GM19351 (cell line): ENCODE measurements around the gene RBM19.

ENCODE experiments used
- ATAC-seq: cut with Tn5 transposase; IDR thresholded peaks from one replicate; pipeline ENCODE4 v1.9.1; 2021; ENCODE audit warnings: mild to moderate bottlenecking, moderate library complexity; ENCODE audit not compliant: unreplicated experiment

Gene RBM19

DNA sequence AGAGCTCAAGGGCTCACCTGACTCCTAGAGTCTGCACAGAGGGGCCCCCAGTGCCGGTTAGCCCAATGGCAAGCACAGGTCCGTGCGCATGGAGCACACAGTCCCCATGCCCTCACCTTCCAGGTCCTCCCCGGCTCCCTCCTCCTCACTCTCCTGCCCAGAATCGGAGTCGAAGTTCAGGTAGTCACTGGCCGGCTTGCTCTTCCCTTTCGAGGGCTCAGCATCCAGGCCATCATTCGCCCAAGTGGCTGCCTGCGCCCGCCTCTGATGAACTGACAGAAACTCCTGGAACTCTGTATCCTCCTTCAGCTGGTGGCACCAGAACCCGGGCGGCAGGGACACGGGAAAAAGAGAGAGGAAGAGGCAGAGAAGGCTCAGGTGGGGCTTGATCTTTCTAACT lies 7.0 kb downstream of the RBM19 start:
- no peak for ATAC-seq

DNA sequence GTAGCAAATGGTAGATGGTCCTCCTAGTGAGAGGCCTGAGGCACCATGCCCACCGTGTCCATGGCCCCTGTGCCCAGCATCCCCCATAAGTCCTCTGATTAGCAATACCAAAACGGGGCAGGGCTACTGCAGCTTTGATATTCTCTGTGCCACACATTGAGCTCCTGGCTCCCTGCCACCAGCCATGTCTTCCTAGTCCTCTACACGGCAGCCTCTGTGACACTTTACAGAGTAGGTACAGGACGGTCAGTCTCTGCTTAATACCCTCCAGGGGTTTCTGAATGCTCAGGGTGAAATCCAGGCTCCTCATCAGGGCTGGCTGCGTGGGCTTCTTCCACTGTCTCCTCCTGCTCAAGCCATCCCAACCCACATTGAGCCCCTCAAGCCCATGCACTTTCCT lies 8.0 kb downstream of the RBM19 start:
- ATAC-seq: no peak

DNA sequence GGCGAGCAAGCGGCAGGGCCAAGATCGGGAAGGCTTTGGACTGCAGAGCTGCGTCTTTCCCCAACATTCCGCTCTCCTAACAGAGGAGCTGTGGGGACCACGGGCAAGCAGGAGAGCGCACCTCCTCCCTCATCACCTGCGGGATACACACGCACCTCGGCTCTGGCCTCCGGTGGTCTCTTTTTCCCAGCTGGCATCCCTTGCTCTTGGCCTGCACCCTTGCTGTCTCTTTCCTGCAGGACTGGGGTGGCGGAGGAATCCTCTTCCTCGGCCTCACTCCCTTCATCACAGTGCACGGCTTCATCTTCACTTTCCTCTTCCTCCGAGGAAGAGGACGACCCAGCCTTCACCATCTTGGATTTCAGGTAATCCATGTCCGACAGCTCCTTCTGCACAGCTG lies 8.5 kb downstream of the RBM19 start:
- no peak for ATAC-seq

DNA sequence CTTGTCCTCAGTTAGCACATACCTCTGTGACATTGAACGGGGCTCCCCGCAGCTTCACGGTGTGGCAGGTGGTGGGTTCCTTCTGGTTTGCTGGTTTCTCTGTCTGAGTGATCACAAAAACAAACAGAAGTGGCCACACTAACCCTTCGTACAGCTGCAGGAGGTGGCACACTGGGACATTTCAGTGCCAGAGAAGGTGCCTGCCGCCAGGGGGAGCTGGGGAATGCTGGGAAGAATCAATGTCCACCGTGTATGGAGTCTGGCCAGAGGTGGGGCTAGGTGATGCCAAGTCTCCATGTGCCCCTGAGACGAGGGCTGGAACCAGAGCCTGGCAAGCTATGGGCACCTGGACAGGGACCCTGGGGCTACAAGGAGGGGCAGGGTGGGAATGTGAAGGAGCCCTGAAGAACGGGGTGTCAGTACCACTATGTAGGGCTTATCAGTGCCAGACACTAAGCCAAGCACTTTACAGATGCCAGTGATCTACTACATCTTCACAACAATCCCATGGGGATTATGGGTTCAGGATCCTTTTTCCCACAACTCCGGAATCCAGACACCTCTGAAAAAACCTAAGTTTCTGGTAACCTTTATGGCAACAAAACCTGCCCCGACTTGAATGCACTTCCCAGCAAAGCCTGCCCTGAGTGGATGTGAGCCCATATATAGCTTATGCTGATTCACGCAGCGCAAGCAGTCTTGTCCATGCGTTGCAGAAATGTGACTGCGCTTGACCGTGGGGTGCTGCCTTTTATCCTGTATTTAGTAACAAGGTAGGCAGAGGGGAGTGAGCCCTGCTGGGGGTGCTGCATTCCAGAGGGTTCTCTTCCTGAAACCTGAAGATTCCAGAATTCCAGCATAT lies 10.8 kb downstream of the RBM19 start:
- no peak for ATAC-seq

DNA sequence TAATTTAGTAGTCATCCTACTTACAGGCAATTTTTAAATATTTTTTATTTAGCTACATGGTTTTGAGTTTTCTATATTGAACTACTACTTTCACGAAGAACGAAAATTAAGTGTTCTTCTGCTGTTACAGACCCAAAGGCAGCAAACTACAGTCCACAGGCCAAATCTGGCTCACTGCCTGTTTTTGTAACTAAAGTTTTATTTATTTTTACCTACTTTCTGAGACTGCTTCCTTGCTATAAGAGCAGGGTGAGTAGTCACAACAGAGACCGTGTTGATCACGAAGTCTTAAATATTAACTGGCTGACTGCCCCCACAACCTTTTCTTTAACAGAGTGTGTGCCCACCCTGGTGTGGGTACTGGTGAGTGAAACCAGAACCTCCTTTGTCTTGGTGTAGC lies 11.6 kb downstream of the RBM19 start:
- no peak for ATAC-seq

DNA sequence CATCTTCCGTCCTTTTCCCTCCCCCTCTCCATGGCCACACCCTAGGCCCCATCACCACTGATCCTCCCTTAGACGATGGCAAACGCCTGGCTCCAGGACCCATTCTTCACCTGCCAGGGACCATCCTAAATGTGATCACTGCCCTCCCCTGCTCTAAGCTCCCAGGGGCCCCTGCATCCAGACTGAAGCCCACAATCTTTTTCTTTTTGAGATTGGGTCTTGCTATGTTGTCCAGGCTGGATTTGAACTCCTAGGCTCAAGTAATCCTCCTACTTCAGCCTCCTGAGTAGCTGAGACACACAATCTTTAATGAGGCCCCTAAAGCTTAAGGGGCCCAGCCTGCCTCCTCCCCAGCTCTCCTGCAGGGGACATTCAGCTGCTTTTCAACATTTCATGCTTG lies 15.3 kb downstream of the RBM19 start:
- ATAC-seq: no peak

DNA sequence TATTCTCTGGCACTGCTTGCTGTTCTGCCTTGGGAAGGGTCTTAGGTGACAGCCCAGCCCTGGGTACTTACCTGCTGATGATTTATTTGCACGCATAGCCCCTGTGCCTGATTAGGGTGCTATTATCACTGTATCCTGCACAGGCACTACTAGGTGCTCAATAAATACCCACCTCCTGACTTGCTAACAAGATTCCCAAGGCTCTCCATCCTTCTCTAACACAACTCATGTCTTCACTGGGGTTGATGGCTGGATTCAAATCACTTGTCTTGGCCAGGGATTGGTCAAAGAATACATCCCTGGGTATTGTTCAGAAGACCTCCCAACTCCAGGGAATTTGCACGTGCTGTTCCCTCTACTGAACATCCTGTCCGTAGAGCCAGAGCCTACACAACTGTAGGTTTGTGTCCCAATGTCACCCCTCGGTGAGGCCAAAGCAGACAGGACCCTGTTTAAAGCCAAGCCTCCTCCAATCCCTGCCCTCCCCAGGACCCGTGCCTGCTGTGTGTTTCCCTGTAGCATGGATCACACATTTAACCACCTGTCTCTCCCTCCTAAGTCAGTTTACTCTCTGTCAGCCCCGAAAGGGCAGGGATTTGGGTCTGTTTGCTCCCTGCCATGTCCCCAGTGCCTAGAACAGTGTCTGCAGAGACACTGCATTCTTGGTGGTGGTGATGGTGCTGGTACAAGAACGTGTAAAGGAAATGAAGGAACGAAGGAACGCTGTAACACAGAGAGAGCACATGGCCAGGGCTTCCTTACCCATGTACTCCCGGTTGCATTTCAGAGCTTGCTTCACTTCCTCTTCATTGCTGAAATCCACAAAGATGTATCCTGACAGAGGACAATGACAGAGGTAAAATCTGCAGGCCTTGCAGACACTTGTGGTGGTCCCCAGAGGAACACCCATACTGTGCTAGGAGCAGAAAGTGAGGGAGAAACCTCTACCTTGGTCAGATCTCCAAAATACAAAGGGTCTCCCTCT lies 16.5 kb downstream of the RBM19 start:
- no peak for ATAC-seq

DNA sequence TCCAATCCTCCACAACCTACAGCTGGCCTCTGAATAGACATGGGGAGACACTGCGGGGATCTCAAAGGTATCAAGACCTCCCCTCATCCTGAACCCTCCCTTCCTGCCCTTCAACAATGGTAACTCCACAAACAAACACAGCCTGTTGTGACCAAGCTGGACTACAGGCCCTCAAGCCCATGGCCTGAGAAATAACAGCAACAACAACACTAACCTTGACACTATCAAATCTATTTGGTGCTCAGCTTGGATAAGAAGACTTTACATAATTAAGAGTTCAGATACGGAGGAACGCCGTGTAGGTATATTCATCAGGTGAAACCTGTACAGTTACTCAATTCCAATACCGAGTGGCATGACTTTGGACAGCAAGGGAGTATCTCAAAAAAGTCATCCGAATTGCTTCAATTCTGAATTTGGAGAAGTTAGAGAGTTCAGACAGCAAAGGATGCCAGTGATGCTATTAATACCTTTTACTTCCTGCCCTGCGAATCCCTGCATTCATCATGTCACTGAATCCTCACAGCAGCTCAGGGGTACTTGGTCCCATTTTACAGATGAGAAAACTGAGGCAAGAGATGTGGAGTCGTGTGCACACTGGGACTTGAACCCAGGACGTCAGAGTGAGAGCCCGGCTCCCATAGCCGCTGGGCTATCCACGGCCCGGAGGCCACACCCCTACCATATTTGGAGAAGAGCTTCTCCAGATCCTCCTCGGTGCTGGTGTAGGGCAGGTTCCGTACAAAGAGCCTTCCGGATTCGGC lies 17.8 kb downstream of the RBM19 start:
- no peak for ATAC-seq

DNA sequence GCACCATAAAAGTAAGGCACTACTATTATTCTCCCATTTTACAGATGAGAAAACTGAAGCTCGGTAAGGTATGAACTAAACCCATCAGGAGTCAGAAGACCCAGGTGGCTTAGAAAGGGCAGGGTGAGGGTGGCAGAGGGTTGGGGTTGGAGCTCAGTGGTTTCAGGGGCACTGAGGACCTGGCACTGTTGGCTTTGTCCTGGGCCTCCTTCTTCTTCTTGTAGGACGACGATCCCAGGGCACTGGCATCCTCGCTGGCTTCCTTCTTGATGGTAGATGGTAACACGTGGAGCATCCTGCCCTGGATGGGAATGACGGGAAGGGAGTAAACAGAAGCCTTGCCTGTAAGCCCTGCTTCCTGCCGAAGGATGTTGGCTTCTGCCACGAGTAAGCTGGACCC lies 19.9 kb downstream of the RBM19 start:
- no peak for ATAC-seq

DNA sequence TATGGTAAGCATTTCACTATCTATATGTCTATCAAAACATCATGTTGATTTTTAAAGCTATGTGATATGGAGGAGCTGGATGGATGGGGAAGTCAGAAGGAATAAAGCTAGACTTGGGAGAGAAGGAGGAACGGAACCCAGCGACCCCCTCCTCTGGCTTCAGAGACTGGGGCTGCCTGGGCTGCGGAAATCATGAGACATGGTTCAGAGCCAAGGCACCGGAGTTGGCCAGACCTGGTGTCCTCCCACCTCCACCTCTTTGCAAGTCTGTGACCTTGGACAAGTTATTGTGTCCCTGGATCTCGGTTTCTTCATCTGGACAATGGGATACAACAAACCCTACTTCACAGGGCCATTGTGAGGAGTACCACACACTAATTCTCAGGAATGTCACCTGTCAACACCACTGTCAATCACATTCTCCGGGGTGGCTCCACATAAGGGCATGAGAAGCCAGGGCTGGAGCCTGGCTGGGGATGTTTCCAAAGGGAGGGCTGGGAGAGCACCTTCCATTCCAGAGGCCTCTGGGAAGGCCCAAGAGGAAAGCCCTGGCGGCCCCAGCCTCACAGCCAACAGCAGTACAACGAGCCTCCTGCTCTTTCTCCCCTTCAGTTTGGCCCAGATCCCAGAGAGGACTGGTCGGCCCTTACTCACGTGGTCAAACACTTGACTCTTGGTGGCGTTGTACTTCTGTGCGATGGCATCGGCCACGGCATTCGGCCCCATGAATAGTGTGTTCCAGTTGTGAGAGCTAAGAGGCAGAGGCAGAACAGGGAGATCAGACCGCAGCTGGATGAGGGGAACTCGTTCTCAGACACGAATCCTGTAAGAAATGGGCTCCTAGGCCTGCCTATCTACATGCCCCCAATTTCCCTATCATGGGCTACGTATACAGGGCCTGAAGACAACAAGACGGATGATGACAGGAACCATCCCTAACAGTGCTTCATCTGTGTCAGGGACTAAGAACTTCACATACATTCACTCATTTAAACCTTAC lies 20.7 kb downstream of the RBM19 start:
- ATAC-seq: no peak

DNA sequence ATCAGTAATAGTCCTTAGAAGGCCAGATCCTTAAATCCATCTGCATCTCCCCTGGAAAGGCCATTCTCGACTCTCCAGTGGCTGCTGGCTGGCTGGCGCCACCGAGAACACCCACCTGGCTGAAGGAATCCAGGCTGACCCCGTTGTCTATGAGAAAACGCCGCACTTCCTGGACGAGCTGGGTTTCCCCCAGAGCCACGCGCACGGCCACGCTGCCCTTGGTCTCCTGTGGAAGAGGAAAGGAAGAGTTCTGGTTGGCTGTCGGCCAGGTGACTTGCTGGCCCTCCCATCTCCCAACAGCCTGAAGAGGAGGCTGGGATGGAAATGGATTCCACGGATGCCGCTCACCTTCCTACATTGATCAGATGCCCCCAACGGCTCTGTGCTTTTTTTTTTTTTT lies 23.9 kb downstream of the RBM19 start:
- no peak for ATAC-seq

DNA sequence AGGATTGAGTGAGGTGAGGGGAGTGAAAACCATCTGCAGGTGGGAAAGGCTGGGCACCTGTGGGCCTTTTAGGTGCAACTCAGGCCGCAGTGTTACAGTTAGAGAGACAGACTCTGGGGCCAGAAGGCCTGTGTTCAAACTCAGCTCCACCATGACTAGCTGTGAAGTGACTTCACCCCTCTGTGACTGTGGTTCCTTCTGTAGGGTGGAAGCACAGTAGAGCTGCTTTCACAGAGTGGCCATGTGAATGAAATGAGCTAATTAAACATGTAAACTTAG lies 25.0 kb downstream of the RBM19 start:
- ATAC-seq: no peak

DNA sequence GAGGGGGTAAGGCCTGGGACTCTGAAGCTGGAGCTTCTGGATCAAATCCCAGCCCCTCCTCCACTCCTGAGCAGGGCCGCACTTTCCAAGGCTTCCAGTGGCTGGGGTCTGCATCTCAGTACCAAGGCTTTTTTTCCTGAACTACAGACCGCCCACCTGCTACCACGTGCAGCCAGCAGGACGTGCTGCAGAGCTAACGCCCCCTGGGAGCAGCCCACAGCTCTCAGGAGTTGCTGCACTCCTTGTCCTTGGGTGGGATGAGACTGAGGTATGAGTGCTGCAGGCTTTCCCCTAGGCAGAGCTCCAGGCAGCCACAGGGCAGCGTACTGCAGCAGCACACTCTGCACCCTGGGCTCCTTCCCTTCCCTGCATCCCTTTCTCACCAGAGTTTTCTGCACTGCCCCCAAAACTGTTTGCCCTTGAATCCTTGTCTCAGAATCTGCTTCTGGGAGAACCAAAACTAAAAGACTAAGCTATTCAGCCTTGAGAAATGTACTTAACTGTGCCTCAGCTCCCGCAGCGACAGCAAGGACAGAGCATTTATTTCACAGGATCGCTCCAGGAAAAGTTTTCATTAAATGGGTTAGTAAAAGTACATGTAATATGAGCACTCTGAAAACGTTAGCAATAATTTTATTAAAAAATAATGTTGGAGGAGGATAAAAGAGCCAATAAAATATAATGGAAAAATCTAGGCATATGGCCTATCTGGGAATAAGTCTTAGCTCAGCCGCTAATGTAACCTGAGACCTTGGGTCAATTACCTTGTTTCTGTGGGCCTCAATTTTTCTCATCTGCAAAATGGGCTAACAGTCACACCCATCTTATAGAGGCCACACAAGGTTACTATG lies 25.5 kb downstream of the RBM19 start:
- no peak for ATAC-seq

DNA sequence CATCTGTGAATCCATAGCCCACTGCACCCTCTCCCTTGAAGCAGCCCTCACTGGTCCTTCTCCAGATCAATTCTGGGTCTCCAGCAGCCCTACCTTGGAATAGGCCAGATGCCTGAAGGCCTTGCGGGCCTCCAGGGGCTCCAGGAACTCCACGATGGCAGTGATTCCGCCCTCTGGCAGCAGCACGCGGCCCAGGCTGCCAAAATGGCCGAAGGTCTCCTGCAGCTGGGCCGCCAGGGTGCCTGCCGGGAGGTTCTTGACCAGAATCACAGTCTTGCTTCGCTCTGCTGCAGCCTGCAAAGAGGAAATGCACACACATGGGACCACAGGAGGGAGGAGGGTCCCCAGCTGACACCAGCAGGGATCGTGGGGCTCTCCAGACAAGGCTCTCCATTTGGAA lies 26.3 kb downstream of the RBM19 start:
- ATAC-seq: no peak

DNA sequence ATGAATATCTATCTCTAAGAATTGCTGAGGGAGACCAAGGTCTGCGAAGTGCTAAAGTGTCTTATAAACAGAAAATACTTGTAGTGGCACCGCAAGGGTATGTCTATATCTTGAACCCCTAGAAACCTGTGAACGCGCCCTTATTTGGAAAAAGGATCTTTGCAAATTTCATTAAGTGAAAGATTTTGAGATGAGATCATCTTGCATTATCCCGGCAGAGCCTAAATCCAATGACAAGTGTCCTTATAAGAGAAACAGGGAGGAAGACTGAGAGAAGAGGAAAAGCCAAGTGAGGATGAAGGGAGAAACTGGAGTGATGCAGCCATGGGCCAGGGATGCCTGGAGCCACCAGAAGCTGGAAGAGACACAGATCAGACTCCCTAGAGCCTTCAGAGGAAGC lies 27.7 kb downstream of the RBM19 start:
- ATAC-seq: no peak

DNA sequence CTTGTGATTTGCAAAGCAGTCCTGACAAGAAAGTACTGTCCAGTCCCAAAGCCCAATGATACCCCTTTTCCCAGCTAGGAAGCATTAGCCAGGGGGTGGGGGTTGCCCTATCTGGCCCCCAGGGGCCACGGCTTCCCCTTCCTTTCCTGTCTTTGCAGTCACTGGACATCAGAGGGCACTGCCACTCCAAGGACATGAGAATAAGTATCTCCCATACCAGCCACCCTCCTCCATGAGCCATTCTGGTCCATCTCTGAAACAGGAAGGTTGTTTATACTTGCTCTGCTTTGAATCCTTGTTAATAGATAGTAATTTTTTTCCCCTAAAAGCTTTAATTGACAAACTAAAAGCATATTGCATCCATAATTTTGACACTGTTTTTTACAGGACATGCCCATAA lies 29.7 kb downstream of the RBM19 start:
- ATAC-seq: no peak

DNA sequence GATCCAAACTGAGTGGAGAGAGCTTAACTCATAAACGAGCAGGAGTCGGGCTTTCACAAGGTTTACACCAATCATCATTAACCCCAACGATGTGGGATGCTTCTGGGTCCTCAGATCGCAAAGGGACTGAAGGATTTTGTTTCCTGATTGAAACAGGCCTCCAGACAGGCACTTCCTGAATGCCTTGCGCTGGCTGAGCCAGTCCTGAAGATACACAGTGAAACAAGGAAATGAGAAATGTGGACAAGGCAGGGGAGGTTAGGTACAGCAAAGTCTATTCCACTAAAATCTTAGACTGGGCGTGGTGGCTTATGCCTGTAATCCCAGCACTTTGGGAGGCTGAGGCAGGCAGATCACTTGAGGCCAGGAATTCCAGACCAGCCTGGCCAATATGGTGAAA lies 30.7 kb downstream of the RBM19 start:
- ATAC-seq: no peak

DNA sequence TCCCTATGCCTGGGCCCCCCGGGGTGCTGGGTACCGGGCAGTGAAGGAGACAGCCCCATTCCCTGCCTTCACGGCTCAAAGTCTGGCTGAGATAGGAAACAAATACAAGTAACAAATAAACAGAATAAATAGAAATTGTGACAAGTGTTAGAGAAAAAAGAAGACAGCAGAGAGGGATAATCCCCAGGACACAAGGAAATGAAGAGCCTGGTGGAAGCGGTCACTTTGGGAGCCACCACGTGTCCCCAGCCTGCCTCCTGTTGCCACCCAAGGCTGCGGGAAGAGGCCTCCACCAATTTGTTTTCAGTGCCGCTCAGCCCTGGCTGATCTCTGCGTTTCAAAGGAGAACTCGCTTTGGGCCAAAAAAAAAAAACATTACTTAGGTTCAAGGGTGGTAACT lies 31.2 kb downstream of the RBM19 start:
- ATAC-seq: no peak

DNA sequence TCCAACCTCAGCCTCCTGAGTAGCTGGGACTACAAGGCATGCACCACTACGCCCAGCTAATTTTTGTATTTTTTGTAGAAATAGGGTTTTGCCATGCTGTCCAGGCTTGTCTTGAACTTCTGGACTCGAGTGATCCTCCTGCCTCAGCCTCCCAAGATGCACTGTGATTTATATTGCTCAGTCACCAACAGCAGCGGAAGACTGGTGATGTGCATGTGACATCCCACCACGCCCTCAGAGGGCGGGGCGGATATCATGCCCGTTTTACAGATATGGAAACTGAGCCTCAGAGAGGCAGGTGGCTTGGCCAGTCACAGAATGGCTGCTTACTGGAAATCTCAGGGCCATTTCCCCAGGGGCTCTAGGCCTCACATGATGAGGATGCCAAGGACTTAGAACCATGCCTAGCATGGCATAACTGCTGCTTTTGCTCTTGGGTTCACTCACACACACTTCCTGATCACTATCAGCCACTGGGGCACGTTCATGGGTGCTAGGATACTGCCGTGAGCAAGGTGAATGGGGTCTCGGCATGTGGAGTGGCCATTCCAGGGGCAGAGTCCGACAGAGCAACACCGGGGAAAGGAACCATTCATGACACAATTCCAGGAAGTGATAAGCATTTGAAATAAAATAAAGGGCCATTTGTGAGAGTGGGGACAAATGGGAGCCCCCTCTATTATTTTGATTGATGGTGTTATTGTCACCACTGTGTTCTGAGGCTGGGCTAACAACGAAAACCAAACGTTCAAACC lies 31.9 kb downstream of the RBM19 start:
- no peak for ATAC-seq
